Adrenal gland (tissue), 12 donors: ENCODE measurements around the gene SAP30BP. TPM values are rescaled to one million over a fixed set of nuclear protein-coding genes. Genes with fewer than 3 reads are reported as not detected.
A peak's percentile ranks its signal among the peaks of the same experiment; 100 is the strongest.

Experiments
- DNase-seq, 7 donors: peaks; one replicate each; pipeline ENCODE4 v3.0.0-alpha.2; 2019 to 2020
- H3K27ac ChIP-seq, 5 donors: fragments of 200-600 bp; sonication (generic) in 4 of 5; 1 replicate in 3 of 5; 2 replicates in 2 of 5; pipeline versions ENCODE4 v1.5.1 to v1.8.0; 2016 to 2020; ENCODE audit warnings: mild to moderate bottlenecking in 1 of 5
- H3K27me3 ChIP-seq: fragments of 200-600 bp; 2 replicates; pipeline ENCODE4 v1.8.0; 2021
- H3K36me3 ChIP-seq, 2 donors: fragments of 200-600 bp; replicated peaks in 1 of 2; 1 replicate in 1 of 2; 2 replicates in 1 of 2; pipeline versions ENCODE4 v1.5.1 to v1.8.0; 2018 to 2022
- H3K4me1 ChIP-seq, 2 donors: fragments of 200-600 bp; replicated peaks in 1 of 2; 1 replicate in 1 of 2; 2 replicates in 1 of 2; pipeline versions ENCODE4 v1.5.1 to v1.8.0; 2018 to 2021
- H3K4me3 ChIP-seq, 4 donors: fragments of 200-600 bp; sonication (generic) in 3 of 4; one replicate each; pipeline ENCODE4 v1.5.1; 2016 to 2018
- H3K9me3 ChIP-seq, 3 donors: fragments of 200-600 bp; sonication (generic) in 1 of 3; replicated peaks in 1 of 3; 1 replicate in 2 of 3; 2 replicates in 1 of 3; pipeline versions ENCODE4 v1.5.1 to v1.8.0; 2016 to 2021
- CTCF ChIP-seq, 6 experiments: fragments of 450-650 bp in 4 of 6; fragments of 200-600 bp in 2 of 6; sonication (generic) in 1 of 6; IDR thresholded peaks; 1 replicate in 5 of 6; 2 replicates in 1 of 6; pipeline versions ENCODE4 v1.5.1 to v1.8.0; 2016 to 2021; ENCODE audit warnings: antibody characterized with exemption in 6 of 6, mild to moderate bottlenecking in 2 of 6, moderate library complexity in 1 of 6
- POLR2A ChIP-seq, 2 donors: fragments of 450-650 bp; IDR thresholded peaks; one replicate each; pipeline ENCODE4 v1.6.1; 2017; ENCODE audit warnings: antibody characterized with exemption in 2 of 2, mild to moderate bottlenecking in 2 of 2, moderate library complexity in 1 of 2
- WGBS, 4 donors: extraction: QIAGEN DNeasy Blood & Tissue Kit in 2 of 4; methylation state at CpG; one replicate each; pipeline versions ENCODE4 v1.1.5 to v1.1.7; 2013 to 2017; 5-methylcytosine and 5-hydroxymethylcytosine counted together
- intact Hi-C, 2 donors: fragments of 100-400 bp; cut with DNase I; formaldehyde crosslinking; loops; one replicate each; pipeline versions ENCODE4 v1.14.1 to v1.15.0; 2022 to 2023
- polyA plus RNA-seq, 3 donors: library from polyadenylated mRNA; stranded (reverse); fragments of 200-250 nt in 2 of 3; fragments of 350-450 nt in 1 of 3; fragmentation: Illumina TruSeq in 1 of 3; extraction: RNeasy Lipid Tissue Mini Kit (QIAGEN cat#74804) in 1 of 3; gene quantifications; one replicate each; pipeline ENCODE4 v1.2.3, GENCODE V29; 2013 to 2014
- total RNA-seq, 9 donors: library from RNA; depleted of rRNA in 4 of 9; stranded (reverse); fragments of >200 nt in 4 of 9; fragments of 120-200 nt in 1 of 9; fragmentation: NEBNext Ultra II Directional in 1 of 9; extraction: Animal tissue kit (Norgen Biotek cat#: 25700) in 1 of 9; gene quantifications; one replicate each; pipeline versions ENCODE4 v1.1.0 to v1.2.4, GENCODE V29; 2013 to 2023
- donor health status: healthy with polysubstance abuse.
- donor health status: Bipolar disorder and iron deficiency.
- donor health status: DM: yes; HTN: yes; CAD: no.
- donor health status: DM: no; HTN: no; CAD: no.
- donor health status: DM: no; HTN: no; CAD: no.
- donor health status: DM: yes; HTN: yes; CAD: no.

SAP30BP gene
- total and polyA plus RNA-seq, 12 donors, result 45.3 to 130 (median 69.1) TPM

GRCh38 chr17:75706042-75706728 is 39.0 kb downstream of the SAP30BP start:
- intact Hi-C loops, result no loop called here
- 81 to 92% (median 91%) methylated on average over 15 to 20 of the region's 20 CpGs for WGBS, 4 donors
- Histone ChIP-seq H3K4me1 (no peaks in the 10 kb centered on the region), H3K27ac (no peak overlapping the region), H3K27me3 (no peaks in the 10 kb centered on the region), H3K9me3 (no peaks in the 10 kb centered on the region), H3K36me3 (peaks cover 0 to 61% of the 10 kb centered on the region in 2 donors), H3K4me3 (no peak overlapping the region)
- TF ChIP-seq CTCF (IDR thresholded peaks at IDR 0.05) (no peak), POLR2A (IDR thresholded peaks at IDR 0.05) (no peak)
- no peak for DNase-seq

GRCh38 chr17:75707079-75707571 is 40.0 kb downstream of the SAP30BP start:
- intact Hi-C loops, result no loop called here
- H3K27me3 ChIP-seq, result no peaks in the 10 kb centered on the region
- no peak for TF ChIP-seq POLR2A (IDR thresholded peaks at IDR 0.05)
- no peak for TF ChIP-seq CTCF (IDR thresholded peaks at IDR 0.05)
- peak overlapping the region in 1 of 5 donors; percentile 65 for H3K27ac ChIP-seq
- no peaks in the 10 kb centered on the region for H3K9me3 ChIP-seq
- 68 to 77% (median 74%) methylated on average over 9 to 12 of the region's 12 CpGs for WGBS, 4 donors
- peaks cover 0 to 52% of the 10 kb centered on the region in 2 donors for H3K36me3 ChIP-seq
- no peak overlapping the region for H3K4me3 ChIP-seq
- peak in 3 of 7 donors; percentile 35 to 61 (median 50) for DNase-seq
- H3K4me1 ChIP-seq, result no peaks in the 10 kb centered on the region

GRCh38 chr17:75712446-75712845 is 45.3 kb downstream of the SAP30BP start:
- no peak for DNase-seq
- no peaks in the 10 kb centered on the region for H3K4me1 ChIP-seq
- no peak overlapping the region for H3K27ac ChIP-seq
- no peaks in the 10 kb centered on the region for H3K9me3 ChIP-seq
- intact Hi-C loops, result no loop called here
- no peaks in the 10 kb centered on the region for H3K27me3 ChIP-seq
- no peaks in the 10 kb centered on the region for H3K36me3 ChIP-seq
- no peak overlapping the region for H3K4me3 ChIP-seq
- no peak for TF ChIP-seq CTCF (IDR thresholded peaks at IDR 0.05)
- no peak for TF ChIP-seq POLR2A (IDR thresholded peaks at IDR 0.05)
- WGBS, 4 donors, result 41 to 62% (median 52%) methylated on average over 2 of the region's 2 CpGs

GRCh38 chr17:75719732-75720131 is 52.6 kb downstream of the SAP30BP start:
- TF ChIP-seq POLR2A (IDR thresholded peaks at IDR 0.05) (no peak), CTCF (IDR thresholded peaks at IDR 0.05) (no peak)
- intact Hi-C loops, result no loop called here

More at GRCh38 chr17:75719732-75720131, 52.6 kb downstream of the SAP30BP start:
- H3K27me3 ChIP-seq, result peaks cover 21% of the 10 kb centered on the region
- H3K27ac ChIP-seq, result no peak overlapping the region
- H3K9me3 ChIP-seq, result no peaks in the 10 kb centered on the region
- no peak overlapping the region for H3K4me3 ChIP-seq
- H3K36me3 ChIP-seq, result no peaks in the 10 kb centered on the region
- no peak for DNase-seq
- WGBS, 4 donors, result 80 to 91% (median 87%) methylated on average over 2 of the region's 2 CpGs
- H3K4me1 ChIP-seq, result peaks cover 0 to 7% of the 10 kb centered on the region in 2 donors
